GM18873 (cell line): Measurements from ENCODE around the gene OPCML.

Experiments
- ATAC-seq: cut with Tn5 transposase; IDR thresholded peaks from one replicate; pipeline ENCODE4 v1.9.1; 2021; ENCODE audit warnings: mild to moderate bottlenecking, moderate library complexity, moderate number of reproducible peaks; ENCODE audit not compliant: unreplicated experiment, low FRiP score

The OPCML gene

DNA sequence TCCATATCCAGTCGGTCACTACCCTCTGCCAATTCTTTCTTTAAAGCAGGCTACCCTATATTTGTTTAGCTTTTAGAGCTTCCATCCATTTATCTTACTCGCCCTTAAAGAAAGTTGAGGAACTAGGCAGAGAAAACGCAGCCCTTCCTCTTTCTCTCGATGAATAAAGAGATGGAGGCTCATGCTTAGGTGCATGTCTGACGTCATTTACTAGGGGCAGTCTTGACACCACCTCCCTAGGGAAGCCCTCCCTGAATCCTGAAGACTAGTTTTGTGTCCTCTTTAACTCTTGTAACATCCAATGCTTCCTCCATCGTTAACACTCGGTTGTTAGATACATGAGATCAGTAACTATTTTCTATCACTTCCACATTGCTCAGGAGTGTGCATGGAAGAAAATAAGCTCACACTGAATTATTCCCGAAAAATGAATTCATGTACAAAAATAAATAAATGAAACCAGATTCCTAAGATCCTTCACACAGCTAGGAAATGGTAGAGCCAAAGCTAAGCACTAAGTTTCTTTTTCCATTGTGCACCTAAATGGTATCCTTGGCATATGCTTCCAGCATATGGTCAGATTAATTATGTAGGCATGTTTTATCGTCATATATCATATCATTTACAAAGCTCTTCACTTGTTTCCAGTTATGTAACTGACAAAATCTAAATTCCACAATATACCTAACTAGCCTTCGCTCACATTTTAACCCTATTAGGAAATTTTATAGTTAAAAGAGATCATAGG, 291.2 kb downstream of the OPCML start:
- no peak for ATAC-seq

GRCh38 chr11:133239575-133239974, 292.7 kb downstream of the OPCML start:
- ATAC-seq, result no peak

DNA sequence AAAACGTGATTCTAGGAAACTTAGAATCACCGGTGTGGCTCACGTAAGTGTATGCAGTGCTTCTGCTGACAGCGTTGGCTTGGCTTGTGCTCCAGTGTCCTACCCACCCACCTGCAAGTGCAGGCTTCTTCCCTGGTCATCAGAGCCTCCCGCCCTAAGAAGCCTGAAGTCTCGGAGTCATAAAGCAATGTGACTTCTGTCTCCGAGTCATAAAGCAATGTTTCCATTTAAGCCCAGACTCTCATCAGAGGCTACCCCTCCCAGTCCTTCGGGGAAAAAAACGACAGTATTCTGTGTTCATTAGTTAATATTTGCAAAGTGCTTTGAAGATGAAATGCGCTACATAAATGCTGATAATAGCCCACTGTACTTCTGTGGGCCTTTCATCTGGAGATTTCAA, 293.8 kb downstream of the OPCML start:
- no peak for ATAC-seq

DNA sequence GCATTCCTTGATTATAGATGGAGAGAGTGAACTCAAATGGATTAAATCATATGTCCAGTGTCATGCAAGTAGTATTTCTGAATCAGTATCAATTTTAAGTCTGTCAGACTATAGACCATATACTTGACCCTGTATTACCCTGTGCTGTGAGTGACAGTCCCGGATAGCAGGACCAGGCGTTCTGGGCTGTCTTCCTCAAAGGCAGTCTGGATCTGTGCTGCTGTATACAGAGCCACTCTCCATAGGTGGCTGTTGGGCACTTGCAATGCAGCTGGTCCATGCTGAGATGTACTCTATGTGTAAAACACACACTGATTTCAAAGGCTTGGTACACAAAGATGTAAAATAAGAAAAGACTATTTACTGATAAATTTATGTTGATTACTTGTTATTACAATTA, 294.3 kb downstream of the OPCML start:
- no peak for ATAC-seq

DNA sequence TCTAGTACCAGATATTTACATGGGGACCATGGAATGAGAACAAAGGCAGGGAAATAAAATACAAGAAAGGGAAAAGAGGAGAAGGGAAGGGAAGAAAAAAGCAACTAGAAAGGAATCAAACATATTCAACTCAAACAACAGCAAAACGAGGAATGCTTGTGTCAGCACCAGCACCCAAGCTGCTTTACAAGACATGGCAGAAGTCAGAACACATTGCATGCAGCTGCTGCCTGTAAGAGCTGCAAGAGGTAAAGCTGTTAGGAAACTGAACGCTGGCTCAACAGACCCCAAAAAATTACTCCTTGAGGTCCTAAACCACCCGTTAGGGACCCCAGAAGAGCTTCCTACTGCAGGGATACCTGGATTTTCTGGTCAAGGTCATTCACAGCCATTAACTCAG, 296.9 kb downstream of the OPCML start:
- ATAC-seq, result no peak

- ATAC-seq, result no peak
These were observed 297.4 kb downstream of the OPCML start for GRCh38 chr11:133234883-133235282.

- ATAC-seq, result no peak
These were observed 299.6 kb downstream of the OPCML start for GRCh38 chr11:133232665-133233064.

DNA sequence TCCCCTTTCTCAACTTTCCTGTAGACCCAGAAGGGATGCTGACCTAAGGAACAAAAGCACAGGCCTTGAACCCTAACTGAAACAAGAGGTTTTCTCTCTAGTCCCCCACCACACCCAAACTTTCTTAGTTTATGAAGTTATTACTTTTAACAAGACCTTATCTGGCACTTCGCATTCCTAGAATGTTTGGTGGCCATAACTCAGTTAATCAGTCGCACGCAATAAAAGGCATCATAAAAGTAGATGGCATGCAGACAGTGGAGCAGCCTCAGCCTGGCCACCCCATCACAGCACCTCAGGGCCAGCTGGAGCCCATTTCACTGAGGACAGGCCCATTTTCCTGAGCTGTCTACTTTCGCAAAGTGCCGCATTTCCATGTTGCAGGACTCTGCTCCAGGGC, 301.9 kb downstream of the OPCML start:
- no peak for ATAC-seq

DNA sequence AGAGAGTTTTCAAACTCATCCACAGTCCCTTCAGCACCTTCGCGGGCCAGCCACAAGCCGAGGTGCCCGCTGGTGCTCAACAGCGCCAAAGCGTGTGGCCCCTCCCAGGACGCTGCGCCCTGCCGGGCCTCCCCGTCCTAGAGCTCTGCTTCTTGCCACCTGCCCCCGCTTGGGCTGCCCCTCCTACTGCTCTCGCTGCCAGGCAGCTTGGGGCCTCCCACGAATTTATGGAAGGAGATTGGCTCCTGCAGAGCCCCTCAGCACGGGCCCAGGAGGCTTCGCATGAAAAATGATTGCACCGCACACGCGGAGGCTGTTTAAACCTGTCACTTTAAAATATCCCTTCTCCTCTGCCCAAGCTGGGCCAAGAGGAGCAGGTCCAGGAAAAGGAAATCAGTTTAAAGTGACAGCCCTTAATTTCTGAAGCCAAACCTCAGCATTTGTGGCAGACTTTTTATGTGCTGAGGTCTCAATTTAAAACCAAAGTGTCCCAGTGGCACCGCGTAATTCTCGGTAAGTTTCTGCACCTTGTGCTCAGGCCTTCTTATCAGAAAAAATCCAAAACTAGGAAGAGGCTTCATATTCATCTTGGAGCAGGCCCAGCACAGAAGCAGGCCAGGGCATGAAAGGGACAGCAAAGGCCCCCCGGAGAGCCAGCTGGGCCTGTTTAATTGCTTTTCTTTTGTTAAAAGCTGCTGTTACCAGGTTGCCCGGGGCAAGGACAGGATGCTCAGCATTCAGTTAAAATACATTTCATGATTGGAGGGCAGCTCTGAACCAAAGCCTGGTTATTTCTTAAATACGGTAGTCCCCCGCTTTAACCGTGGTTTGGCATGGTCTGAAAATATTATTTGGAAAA, 303.6 kb downstream of the OPCML start:
- ATAC-seq, result no peak

GRCh38 chr11:133227632-133228111, 304.6 kb downstream of the OPCML start:
- no peak for ATAC-seq

GRCh38 chr11:133224271-133224670, 308.0 kb downstream of the OPCML start:
- ATAC-seq, result no peak

DNA sequence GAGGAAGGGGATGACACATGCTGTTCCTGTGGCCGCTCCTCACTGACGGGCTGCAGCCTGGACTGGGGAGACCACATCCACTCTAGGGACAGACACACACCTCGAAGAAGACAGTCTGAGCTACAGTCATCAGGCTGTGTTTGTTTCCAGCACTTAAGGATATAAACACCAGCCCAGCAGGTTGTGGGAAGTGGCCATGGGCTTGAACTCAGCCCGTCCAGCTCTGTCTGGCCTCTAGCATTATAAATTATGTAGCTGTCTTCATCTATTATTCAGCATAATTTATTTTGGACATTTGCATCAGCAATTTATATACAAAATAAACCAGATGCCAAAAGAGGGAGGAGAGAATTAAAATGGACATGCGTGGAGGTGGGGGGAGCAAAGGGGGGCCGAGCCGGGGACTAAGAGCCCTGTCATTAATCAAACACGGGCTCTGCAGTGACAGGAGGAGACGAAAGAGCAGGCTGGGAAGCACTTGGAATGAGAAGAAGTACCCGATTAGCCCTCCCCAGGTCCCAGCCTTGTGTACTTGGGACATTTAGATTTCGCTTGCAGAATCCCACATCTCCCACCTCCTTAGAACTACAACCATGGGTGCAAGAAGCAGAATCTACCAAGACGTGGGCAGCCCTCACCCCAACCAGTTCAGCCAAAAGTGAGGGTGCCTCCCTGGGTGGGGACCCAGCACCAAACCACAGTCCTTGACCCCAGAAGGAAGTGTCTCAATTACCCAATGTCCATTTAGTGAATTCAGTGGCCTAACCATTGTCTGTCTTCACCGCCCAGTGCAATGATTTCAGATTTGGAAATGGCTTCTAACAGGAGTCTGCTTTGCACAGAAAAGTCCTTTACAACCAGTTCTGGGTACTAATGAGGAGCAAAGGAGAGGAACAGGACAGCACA, 309.6 kb downstream of the OPCML start:
- ATAC-seq, result no peak

DNA sequence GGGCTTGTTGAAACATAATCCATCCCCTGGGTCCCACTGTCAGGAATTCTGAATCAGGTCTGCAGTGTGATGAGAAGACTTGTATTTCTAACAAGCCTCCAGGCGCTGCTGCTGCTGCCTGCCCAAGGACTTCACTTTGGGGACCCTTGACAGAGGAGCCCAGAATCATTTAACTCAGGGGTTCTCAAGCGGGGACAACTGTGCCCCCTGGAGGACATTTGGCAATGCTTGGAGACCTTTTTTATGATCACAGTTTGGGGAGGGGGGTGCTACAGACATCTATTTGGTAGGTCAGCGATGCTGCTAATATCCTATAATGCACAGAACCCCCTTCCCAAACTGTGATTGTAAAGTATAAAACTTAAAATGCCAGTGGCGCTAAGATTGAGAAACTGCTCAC, 312.8 kb downstream of the OPCML start:
- ATAC-seq, result no peak

DNA sequence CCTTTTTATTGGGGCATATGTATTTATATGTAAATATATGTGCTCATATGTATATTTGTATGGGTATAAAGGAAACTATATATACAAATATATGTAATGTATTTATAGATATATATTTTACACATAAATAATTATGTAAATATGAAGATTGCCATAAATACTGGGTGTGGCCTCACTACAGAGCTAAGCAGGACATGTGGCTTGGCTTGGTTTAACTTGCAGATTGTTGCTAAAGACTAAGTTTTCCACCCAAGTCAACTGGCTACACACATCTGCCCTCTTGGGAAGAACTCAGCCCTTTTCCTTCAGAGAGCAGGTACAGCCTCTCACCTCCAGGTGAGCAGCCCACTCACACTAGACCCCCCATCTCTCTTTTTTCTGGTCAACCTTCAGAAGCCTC, 315.5 kb downstream of the OPCML start:
- ATAC-seq, result no peak

DNA sequence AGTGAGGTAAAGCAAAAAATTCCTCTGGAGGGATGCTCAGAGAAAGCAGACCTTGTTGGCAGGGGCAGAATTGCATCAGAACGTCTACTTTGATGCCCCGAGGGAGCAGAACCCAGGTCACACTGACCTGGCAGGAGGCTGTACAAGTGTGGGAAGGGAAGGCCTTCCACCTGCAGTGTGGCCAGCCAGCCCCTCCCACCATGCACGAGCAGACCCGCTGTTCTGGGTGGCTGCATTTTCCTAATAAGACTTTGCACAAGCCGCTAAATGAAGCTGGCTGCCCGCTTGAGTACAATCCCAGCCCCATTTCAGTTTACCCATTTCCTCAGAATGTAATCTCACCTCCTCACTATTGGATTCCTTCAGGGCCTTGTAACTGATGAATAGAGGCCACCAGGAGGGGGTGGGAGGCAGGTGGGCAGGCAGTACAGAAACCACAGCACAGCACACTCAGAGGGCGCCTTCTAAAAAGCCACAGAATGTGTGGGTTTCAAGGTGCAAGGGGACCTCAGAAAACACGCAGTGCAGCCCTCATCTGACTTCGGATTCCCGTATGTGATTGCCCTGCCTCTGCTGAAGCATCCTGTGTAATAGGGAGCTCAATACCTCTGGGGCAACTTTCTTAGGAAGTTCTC, 316.6 kb downstream of the OPCML start:
- ATAC-seq, result no peak

GRCh38 chr11:133214646-133215045, 317.7 kb downstream of the OPCML start:
- ATAC-seq, result no peak

DNA sequence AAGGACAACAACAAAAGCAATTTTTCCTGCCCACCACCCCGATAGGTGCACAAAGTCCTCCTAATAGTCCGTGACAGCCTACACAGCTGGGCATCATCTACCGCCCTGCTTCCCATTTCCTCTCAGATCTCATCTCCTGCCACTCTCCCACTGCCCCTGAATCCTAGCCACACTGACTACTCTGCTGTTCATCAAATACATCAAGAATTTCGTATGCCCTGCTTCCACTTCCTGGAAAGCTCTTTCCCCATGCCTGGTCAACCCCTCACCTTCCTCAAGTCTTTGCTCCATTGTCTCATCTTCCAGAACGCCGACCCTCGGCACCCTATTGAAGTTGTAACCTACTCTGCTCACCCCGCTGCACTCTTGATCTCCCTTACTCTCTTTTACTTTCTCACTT, 320.1 kb downstream of the OPCML start:
- ATAC-seq, result no peak

- ATAC-seq, result no peak
These were observed 324.3 kb downstream of the OPCML start for GRCh38 chr11:133207995-133208394.

GRCh38 chr11:133206313-133207005, 325.8 kb downstream of the OPCML start:
- ATAC-seq, result no peak

- no peak for ATAC-seq
These were observed 328.1 kb downstream of the OPCML start for GRCh38 chr11:133204158-133204557.
